Right lobe of liver (tissue), 6 donors: ENCODE data around the gene EGF. TPM values are rescaled to one million over a fixed set of nuclear protein-coding genes. Genes with fewer than 3 reads are reported as not detected.

ENCODE experiments used
- ATAC-seq, 4 donors: fragments of 200-7000 bp; cut with Tn5 transposase; one replicate each; pipeline ENCODE4 v1.9.1; 2020; ENCODE audit warnings: mild to moderate bottlenecking in 4 of 4, moderate library complexity in 4 of 4
- DNase-seq, 3 donors: peaks; one replicate each; pipeline ENCODE4 v3.0.0-alpha.2; 2020
- H3K27ac ChIP-seq, 3 donors: fragments of 200-600 bp; one replicate each; pipeline ENCODE4 v1.8.0; 2022
- H3K27me3 ChIP-seq, 2 donors: fragments of 200-600 bp; one replicate each; pipeline ENCODE4 v1.8.0; 2022
- H3K36me3 ChIP-seq, 4 donors: fragments of 200-600 bp; sonication (generic) in 1 of 4; one replicate each; pipeline versions ENCODE4 v1.5.1 to v1.8.0; 2017 to 2022; ENCODE audit warnings: control low read depth in 1 of 4
- H3K4me1 ChIP-seq, 4 donors: fragments of 200-600 bp; sonication (generic) in 1 of 4; one replicate each; pipeline versions ENCODE4 v1.5.1 to v1.8.0; 2017 to 2022; ENCODE audit warnings: control low read depth in 1 of 4
- H3K4me3 ChIP-seq, 3 donors: fragments of 200-600 bp; one replicate each; pipeline ENCODE4 v1.8.0; 2022
- H3K9me3 ChIP-seq, 4 donors: fragments of 200-600 bp; sonication (generic) in 1 of 4; one replicate each; pipeline versions ENCODE4 v1.5.1 to v1.8.0; 2017 to 2022; ENCODE audit warnings: control low read depth in 1 of 4
- CTCF ChIP-seq, 4 donors: fragments of 200-600 bp in 3 of 4; fragments of 450-650 bp in 1 of 4; IDR thresholded peaks; one replicate each; pipeline versions ENCODE4 v1.5.1 to v1.8.0; 2016 to 2022; ENCODE audit warnings: antibody characterized with exemption in 4 of 4, mild to moderate bottlenecking in 2 of 4
- POLR2A ChIP-seq: fragments of 450-650 bp; IDR thresholded peaks from one replicate; pipeline ENCODE4 v1.6.1; 2017; ENCODE audit warnings: antibody characterized with exemption, mild to moderate bottlenecking
- WGBS: methylation state at CpG from one replicate; pipeline ENCODE4 v1.1.6; 2018; ENCODE audit warnings: low coverage, low lambda C conversion rate; ENCODE audit not compliant: insufficient coverage; ENCODE audit errors: missing lambda C conversion rate; 5-methylcytosine and 5-hydroxymethylcytosine counted together
- intact Hi-C, 2 donors: fragments of 100-400 bp; cut with DNase I; formaldehyde crosslinking; loops; one replicate each; pipeline versions ENCODE4 v1.11.2 to v1.14.1; 2022
- total RNA-seq, 6 experiments: library from RNA; depleted of rRNA in 2 of 6; stranded (reverse); fragments of >200 nt in 2 of 6; fragmentation: NEBNext Ultra II Directional in 3 of 6; extraction: Animal tissue kit (Norgen Biotek cat#: 25700) in 3 of 6; gene quantifications; one replicate each; pipeline versions ENCODE4 v1.1.0 to v1.2.4, GENCODE V29; 2016 to 2023
- donor health status: DM: no; HTN: yes; CAD: no.
- donor health status: DM: no; HTN: no; CAD: no.
- donor health status: DM: no; HTN: no; CAD: no.
- donor health status: DM: no; HTN: yes; CAD: no.
- donor health status: DM: no; HTN: yes; CAD: no.

EGF gene
- total RNA-seq, 6 experiments from 2014 or later, result not detected

GRCh38 chr4:110020139-110020538 lies 107.5 kb downstream of the EGF start:
- 43% methylated on average over 5 of the region's 5 CpGs for WGBS
- Histone ChIP-seq H3K4me1 (no peaks in the 10 kb centered on the region), H3K9me3 (no peaks in the 10 kb centered on the region), H3K36me3 (no peaks in the 10 kb centered on the region), H3K27me3 (no peaks in the 10 kb centered on the region), H3K27ac (no peak overlapping the region), H3K4me3 (no peak overlapping the region)
- ATAC-seq (no peak), DNase-seq (no peak)
- no peak for TF ChIP-seq POLR2A
- TF ChIP-seq CTCF (IDR thresholded peaks at IDR 0.05), result no peak
- intact Hi-C loops, result no loop called here

- DNase-seq (no peak), ATAC-seq (no peak)
- no peaks in the 10 kb centered on the region for H3K36me3 ChIP-seq
- H3K9me3 ChIP-seq, result no peaks in the 10 kb centered on the region
- H3K27me3 ChIP-seq, result no peaks in the 10 kb centered on the region
- H3K4me1 ChIP-seq, result no peaks in the 10 kb centered on the region
- no peak overlapping the region for H3K27ac ChIP-seq
- 68% methylated on average over 4 of the region's 4 CpGs for WGBS
- intact Hi-C loops, result no loop called here
- no peak for TF ChIP-seq CTCF (IDR thresholded peaks at IDR 0.05)
- H3K4me3 ChIP-seq, result no peak overlapping the region
Observed at GRCh38 chr4:110020646-110021443, 108.2 kb downstream of the EGF start.

GRCh38 chr4:110022457-110022856 lies 109.8 kb downstream of the EGF start:
- no peaks in the 10 kb centered on the region for H3K36me3 ChIP-seq
- H3K9me3 ChIP-seq, result no peaks in the 10 kb centered on the region
- TF ChIP-seq POLR2A (no peak), CTCF (IDR thresholded peaks at IDR 0.05) (no peak)
- 66% methylated on average over 3 of the region's 4 CpGs for WGBS
- H3K27ac ChIP-seq, result no peak overlapping the region
- no peak overlapping the region for H3K4me3 ChIP-seq
- intact Hi-C loops, result no loop called here
- DNase-seq, result no peak
- H3K4me1 ChIP-seq, result no peaks in the 10 kb centered on the region
- H3K27me3 ChIP-seq, result no peaks in the 10 kb centered on the region
- ATAC-seq, result no peak

GRCh38 chr4:110025056-110025455 lies 112.4 kb downstream of the EGF start:
- no peak for ATAC-seq
- no peaks in the 10 kb centered on the region for H3K4me1 ChIP-seq
- WGBS, result 86% methylated on average over 1 of the region's 1 CpG
- no peaks in the 10 kb centered on the region for H3K27me3 ChIP-seq
- H3K27ac ChIP-seq, result no peak overlapping the region
- no peak for DNase-seq
- H3K9me3 ChIP-seq, result no peaks in the 10 kb centered on the region
- TF ChIP-seq POLR2A, result no peak
- intact Hi-C loops, result no loop called here
- no peaks in the 10 kb centered on the region for H3K36me3 ChIP-seq
- H3K4me3 ChIP-seq, result no peak overlapping the region

- no peaks in the 10 kb centered on the region for H3K36me3 ChIP-seq
- ATAC-seq (no peak), DNase-seq (no peak)
- no peak overlapping the region for H3K4me3 ChIP-seq
- TF ChIP-seq CTCF (IDR thresholded peaks at IDR 0.05), result no peak
- TF ChIP-seq POLR2A, result no peak
- H3K27me3 ChIP-seq, result no peaks in the 10 kb centered on the region
- 94% methylated on average over 3 of the region's 3 CpGs for WGBS
- intact Hi-C loops, result no loop called here
- H3K4me1 ChIP-seq, result no peaks in the 10 kb centered on the region
- no peaks in the 10 kb centered on the region for H3K9me3 ChIP-seq
- H3K27ac ChIP-seq, result no peak overlapping the region
Observed at GRCh38 chr4:110025718-110026117, 113.0 kb downstream of the EGF start.
